ENCODE results near the gene ARHGAP27.

Gene ARHGAP27

DNA sequence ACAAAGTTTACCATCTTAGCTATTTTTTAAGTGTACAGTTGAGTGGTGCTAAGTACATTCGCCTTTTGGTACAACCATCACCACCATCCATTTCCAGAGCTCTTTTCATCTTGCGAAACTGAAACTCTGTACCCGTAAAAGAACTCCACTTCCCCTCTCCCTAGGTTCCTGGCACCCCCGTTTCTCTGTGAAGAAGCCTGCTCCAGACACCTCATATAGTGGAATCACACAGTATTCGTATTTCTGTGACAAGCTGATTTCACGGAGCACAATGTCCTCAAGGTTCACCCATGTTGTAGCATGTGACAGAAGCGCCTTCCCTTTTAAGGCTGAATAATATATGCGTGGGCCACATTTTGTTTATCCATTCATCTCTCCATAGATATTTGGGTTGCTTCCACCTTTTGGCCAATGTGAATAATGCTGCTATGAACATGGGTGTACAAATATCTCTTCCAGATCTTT is 61.7 kb downstream of the ARHGAP27 start:
- DNase-seq (ENCODE audit: low read depth, low spot score) = no peak
- TF ChIP-seq, protein P1, sequence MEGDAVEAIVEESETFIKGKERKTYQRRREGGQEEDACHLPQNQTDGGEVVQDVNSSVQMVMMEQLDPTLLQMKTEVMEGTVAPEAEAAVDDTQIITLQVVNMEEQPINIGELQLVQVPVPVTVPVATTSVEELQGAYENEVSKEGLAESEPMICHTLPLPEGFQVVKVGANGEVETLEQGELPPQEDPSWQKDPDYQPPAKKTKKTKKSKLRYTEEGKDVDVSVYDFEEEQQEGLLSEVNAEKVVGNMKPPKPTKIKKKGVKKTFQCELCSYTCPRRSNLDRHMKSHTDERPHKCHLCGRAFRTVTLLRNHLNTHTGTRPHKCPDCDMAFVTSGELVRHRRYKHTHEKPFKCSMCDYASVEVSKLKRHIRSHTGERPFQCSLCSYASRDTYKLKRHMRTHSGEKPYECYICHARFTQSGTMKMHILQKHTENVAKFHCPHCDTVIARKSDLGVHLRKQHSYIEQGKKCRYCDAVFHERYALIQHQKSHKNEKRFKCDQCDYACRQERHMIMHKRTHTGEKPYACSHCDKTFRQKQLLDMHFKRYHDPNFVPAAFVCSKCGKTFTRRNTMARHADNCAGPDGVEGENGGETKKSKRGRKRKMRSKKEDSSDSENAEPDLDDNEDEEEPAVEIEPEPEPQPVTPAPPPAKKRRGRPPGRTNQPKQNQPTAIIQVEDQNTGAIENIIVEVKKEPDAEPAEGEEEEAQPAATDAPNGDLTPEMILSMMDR (IDR thresholded peaks at IDR 0.05; ENCODE audit: low read depth, low read length) = no peak
- in situ Hi-C loops (cut with HindIII; ENCODE audit: low sequenced_read_pairs) = no loop called here
- H3K4me3 ChIP-seq (ENCODE audit: low read depth, low read length) = no peak overlapping the region

DNA sequence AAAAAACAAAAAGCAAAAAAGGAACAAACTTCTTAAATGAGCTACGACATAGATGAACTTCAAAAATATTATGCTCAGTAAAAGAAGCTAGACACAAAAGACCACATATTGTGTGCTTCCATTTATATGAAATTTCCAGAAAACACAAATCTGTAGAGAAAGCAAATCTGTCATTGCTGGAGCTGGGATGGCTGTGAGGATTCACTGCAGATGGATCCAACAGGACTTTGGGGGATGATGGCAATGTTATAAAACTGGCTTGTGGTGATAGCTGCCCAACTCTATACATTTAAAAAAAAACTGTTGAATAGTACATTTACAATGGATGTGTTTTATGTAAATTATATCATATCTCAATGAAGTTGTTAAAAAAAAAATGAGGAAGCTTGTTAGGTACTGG is 63.2 kb downstream of the ARHGAP27 start:
- TF ChIP-seq, protein P1 (IDR thresholded peaks at IDR 0.05; ENCODE audit: low read depth, low read length) = no peak
- DNase-seq (ENCODE audit: low read depth, low spot score) = no peak
- H3K4me3 ChIP-seq (ENCODE audit: low read depth, low read length) = no peak overlapping the region
- in situ Hi-C loops (cut with HindIII; ENCODE audit: low sequenced_read_pairs) = no loop called here

DNA sequence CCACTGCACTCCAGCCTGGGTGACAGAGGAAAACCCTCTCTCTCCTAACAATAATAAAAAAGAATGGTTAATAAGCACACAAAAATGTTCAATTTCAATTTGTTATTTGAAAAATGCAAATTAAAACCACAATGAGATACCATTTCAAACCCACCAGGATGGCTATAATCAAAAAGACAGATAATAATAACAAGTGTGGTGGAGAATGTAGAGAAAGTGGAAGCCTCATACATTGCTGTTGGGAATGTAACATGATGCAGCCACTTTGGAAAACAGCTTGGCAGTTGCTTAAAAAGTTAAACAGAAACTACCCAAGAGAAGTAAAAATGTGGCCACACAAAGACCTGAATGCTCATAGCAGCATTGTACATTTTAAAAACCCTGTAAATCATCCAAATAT is 64.0 kb downstream of the ARHGAP27 start:
- peak; percentile 81 for DNase-seq (ENCODE audit: low read depth, low spot score)
- H3K4me3 ChIP-seq (ENCODE audit: low read depth, low read length) = no peak overlapping the region
- in situ Hi-C loops (cut with HindIII; ENCODE audit: low sequenced_read_pairs) = no loop called here
- TF ChIP-seq, protein P1 (IDR thresholded peaks at IDR 0.05; ENCODE audit: low read depth, low read length) = no peak

DNA sequence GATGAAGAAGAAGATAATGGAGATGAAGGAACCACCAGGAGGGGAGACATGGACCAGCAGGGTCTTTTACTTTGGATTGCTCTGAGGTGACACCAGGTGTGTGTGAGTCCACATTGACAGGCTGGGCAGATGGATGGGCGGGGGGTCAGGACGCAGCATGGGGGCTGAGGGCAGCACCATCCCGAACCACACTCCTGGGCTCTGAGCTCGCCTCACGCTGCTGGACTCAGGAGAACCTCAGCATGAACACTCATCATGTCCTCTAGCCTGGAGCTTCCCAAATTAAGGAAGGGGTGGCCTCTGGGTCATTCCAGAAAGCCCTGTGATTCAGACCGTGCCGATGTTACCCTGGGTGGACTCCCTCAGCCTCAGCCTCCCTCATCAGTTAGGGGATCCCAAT is 65.5 kb downstream of the ARHGAP27 start:
- H3K4me3 ChIP-seq (ENCODE audit: low read depth, low read length) = no peak overlapping the region
- no peak for DNase-seq (ENCODE audit: low read depth, low spot score)
- in situ Hi-C loops (cut with HindIII; ENCODE audit: low sequenced_read_pairs) = no loop called here
- TF ChIP-seq, protein P1 (IDR thresholded peaks at IDR 0.05; ENCODE audit: low read depth, low read length) = no peak

DNA sequence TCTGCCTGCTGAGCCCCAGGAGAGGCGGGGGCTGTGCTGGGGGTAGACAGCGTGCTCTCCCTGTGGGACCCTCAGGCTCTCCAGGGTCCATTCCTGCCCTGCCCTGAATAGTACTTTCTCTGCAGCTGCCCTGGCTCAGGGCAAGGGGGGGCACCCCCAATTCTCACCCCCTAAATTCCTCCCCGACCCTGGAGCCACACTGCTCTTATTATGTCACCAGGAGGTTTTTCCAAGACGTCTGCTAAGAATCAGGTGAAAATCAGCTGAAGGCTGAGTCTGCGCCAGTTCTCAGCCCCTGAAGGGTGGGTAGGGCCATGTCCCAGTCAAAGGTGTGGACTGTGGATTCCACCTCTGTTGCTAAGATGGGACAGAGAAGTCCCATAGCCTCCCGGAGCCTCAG is 66.0 kb downstream of the ARHGAP27 start:
- no peak overlapping the region for H3K4me3 ChIP-seq (ENCODE audit: low read depth, low read length)
- DNase-seq (ENCODE audit: low read depth, low spot score) = no peak
- TF ChIP-seq, protein P1 (IDR thresholded peaks at IDR 0.05; ENCODE audit: low read depth, low read length) = no peak
- in situ Hi-C loops (cut with HindIII; ENCODE audit: low sequenced_read_pairs) = no loop called here

DNA sequence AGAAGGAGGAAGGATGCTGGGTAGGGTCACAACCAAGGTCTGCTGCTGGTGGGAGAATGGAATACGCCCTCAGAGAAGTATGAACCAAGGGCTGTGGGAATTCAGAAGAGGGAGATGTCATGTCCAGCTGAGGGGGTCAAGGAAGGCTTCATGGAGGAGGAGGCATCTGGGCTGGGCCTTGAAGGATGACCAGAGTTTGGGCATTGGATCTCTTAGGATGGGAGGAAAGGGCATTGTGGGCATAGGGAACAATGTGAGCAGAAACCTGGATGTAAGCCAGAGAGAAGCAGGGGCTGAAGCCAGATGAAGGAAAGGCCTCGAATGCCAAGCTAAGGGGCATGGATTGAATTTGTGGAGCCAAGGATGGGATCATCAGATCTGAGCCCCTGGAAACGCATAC is 66.6 kb downstream of the ARHGAP27 start:
- TF ChIP-seq, protein P1 (IDR thresholded peaks at IDR 0.05; ENCODE audit: low read depth, low read length) = no peak
- in situ Hi-C loops (cut with HindIII; ENCODE audit: low sequenced_read_pairs) = no loop called here
- H3K4me3 ChIP-seq (ENCODE audit: low read depth, low read length) = no peak overlapping the region
- no peak for DNase-seq (ENCODE audit: low read depth, low spot score)

All from astrocyte of the spinal cord (primary cell).